Ovary (tissue), 9 donors: Measurements from ENCODE around the gene VDAC2. TPM values are rescaled to one million over a fixed set of nuclear protein-coding genes. Genes with fewer than 3 reads are reported as not detected.

Source experiments
- DNase-seq, 5 donors: peaks; one replicate each; pipeline ENCODE4 v3.0.0-alpha.2; 2019 to 2020
- H3K27ac ChIP-seq, 2 donors: fragments of 200-600 bp; one replicate each; pipeline versions ENCODE4 v1.5.1 to v1.8.0; 2019 to 2022
- H3K27me3 ChIP-seq: fragments of 200-600 bp; one replicate; pipeline ENCODE4 v1.8.0; 2022
- H3K36me3 ChIP-seq: fragments of 200-600 bp; sonication (generic); one replicate; pipeline ENCODE4 v1.5.1; 2019
- H3K4me1 ChIP-seq: one replicate; pipeline ENCODE4 v1.8.1; 2013; ENCODE audit warnings: mild to moderate bottlenecking, moderate library complexity; ENCODE audit not compliant: insufficient read depth
- H3K4me3 ChIP-seq: fragments of 200-600 bp; sonication (generic); one replicate; pipeline ENCODE4 v1.5.1; 2017
- H3K9me3 ChIP-seq, 2 donors: fragments of 200-600 bp in 1 of 2; sonication (generic) in 1 of 2; one replicate each; pipeline versions ENCODE4 v1.5.1 to v1.8.1; 2013 to 2019; ENCODE audit warnings: mild to moderate bottlenecking in 1 of 2, moderate library complexity in 1 of 2
- EP300 ChIP-seq: sonication (generic); formaldehyde crosslinking; IDR thresholded peaks from one replicate; pipeline ENCODE4 v1.6.1; 2017; ENCODE audit warnings: antibody characterized with exemption
- POLR2A ChIP-seq: fragments of 450-650 bp; IDR thresholded peaks from one replicate; pipeline ENCODE4 v1.6.1; 2017; ENCODE audit warnings: antibody characterized with exemption, mild to moderate bottlenecking, moderate library complexity
- WGBS, 3 donors: extraction: QIAGEN DNeasy Blood & Tissue Kit in 1 of 3; methylation state at CpG; one replicate each; pipeline versions ENCODE4 v1.1.5 to v1.1.7; 2013 to 2017; 5-methylcytosine and 5-hydroxymethylcytosine counted together
- intact Hi-C, 4 donors: fragments of 100-400 bp; cut with DNase I; formaldehyde crosslinking; loops; one replicate each; pipeline versions ENCODE4 v1.11.0 to v1.15.1; 2022 to 2023
- polyA plus RNA-seq, 2 donors: library from polyadenylated mRNA; stranded (reverse); fragments of 200-250 nt in 1 of 2; fragments of 350-450 nt in 1 of 2; fragmentation: Illumina TruSeq in 1 of 2; extraction: RNeasy Lipid Tissue Mini Kit (QIAGEN cat#74804) in 1 of 2; gene quantifications; one replicate each; pipeline ENCODE4 v1.2.3, GENCODE V29; 2013 to 2014
- total RNA-seq, 7 donors: library from RNA; depleted of rRNA in 2 of 7; stranded (reverse); fragments of >200 nt in 2 of 7; fragmentation: NEBNext Ultra II Directional in 3 of 7; extraction: Animal tissue kit (Norgen Biotek cat#: 25700) in 3 of 7; gene quantifications; one replicate each; pipeline versions ENCODE4 v1.1.0 to v1.2.4, GENCODE V29; 2016 to 2023
- TF ChIP-seq, protein P1 (sequence below), 3 donors: fragments of 450-650 bp in 2 of 3; fragments of 200-600 bp in 1 of 3; IDR thresholded peaks; one replicate each; pipeline versions ENCODE4 v1.5.1 to v1.8.0; 2016 to 2022; ENCODE audit warnings: antibody characterized with exemption in 3 of 3, mild to moderate bottlenecking in 1 of 3
- donor health status: DM: no; HTN: no; CAD: no; lungs with moderate emphysema.
- donor health status: DM: no; HTN: no; CAD: no.
- donor health status: Bipolar disorder and iron deficiency.
- donor health status: DM: yes; HTN: yes; CAD: no.
- donor health status: DM: no; HTN: no; CAD: no.
- donor health status: DM: yes; HTN: yes; CAD: no.

Gene VDAC2
- total and polyA plus RNA-seq, 9 donors: 106 to 252 (median 141) TPM

DNA sequence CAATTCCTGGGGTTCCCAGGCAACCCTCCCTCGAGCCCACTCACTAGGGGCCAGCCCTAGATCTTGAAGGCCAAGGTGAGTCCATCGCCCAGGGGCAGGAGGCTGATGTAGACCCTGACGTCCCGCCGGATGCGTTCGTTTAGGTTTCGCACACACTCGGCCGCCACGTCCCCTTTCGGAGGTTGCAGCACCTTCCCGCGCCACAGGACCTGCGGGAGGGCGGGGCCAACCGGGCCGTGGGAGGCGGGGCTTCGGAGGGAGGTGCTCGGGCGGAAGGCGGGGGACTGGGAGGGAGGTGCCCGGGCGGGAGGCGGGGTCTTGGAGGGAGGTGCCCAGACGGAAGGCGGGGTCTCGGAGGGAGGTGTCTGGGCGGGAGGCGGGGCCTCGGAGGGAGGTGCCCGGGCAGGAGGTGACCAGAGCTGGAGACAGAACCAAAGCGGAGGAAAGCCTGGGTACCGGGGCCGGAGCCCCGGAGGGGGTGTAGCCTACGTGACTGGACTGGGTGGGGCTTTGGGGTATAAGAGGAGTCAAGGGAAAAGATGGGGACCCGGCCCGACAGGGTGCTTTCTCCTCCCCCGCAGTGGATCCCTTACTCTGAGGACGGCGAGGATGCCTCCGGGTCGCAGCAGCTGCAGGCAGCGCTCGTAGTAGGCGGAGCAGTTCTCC lies 23.6 kb downstream of the VDAC2 start:
- H3K4me3 ChIP-seq: peak overlapping the region; percentile 83
- peaks cover 1% of the 10 kb centered on the region for H3K4me1 ChIP-seq
- no peaks in the 10 kb centered on the region for H3K36me3 ChIP-seq
- H3K27ac ChIP-seq: peak overlapping the region; percentile 59 to 75
- no peaks in the 10 kb centered on the region for H3K9me3 ChIP-seq
- no peak for TF ChIP-seq POLR2A
- TF ChIP-seq, protein P1, sequence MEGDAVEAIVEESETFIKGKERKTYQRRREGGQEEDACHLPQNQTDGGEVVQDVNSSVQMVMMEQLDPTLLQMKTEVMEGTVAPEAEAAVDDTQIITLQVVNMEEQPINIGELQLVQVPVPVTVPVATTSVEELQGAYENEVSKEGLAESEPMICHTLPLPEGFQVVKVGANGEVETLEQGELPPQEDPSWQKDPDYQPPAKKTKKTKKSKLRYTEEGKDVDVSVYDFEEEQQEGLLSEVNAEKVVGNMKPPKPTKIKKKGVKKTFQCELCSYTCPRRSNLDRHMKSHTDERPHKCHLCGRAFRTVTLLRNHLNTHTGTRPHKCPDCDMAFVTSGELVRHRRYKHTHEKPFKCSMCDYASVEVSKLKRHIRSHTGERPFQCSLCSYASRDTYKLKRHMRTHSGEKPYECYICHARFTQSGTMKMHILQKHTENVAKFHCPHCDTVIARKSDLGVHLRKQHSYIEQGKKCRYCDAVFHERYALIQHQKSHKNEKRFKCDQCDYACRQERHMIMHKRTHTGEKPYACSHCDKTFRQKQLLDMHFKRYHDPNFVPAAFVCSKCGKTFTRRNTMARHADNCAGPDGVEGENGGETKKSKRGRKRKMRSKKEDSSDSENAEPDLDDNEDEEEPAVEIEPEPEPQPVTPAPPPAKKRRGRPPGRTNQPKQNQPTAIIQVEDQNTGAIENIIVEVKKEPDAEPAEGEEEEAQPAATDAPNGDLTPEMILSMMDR (IDR thresholded peaks at IDR 0.05): no peak
- no peak for TF ChIP-seq EP300
- peak; percentile 92 to 95 (median 94) for DNase-seq
- intact Hi-C loops: loop anchor here (5.0 to 10.0 kb wide), 5 partner anchors 47 to 989 kb away; partner anchors contain the start of gene SAMD8 (in 2 of the 4)
- H3K27me3 ChIP-seq: no peaks in the 10 kb centered on the region
- WGBS, 3 donors: 5 to 9% (median 7%) methylated on average over 41 to 48 of the region's 48 CpGs

DNA sequence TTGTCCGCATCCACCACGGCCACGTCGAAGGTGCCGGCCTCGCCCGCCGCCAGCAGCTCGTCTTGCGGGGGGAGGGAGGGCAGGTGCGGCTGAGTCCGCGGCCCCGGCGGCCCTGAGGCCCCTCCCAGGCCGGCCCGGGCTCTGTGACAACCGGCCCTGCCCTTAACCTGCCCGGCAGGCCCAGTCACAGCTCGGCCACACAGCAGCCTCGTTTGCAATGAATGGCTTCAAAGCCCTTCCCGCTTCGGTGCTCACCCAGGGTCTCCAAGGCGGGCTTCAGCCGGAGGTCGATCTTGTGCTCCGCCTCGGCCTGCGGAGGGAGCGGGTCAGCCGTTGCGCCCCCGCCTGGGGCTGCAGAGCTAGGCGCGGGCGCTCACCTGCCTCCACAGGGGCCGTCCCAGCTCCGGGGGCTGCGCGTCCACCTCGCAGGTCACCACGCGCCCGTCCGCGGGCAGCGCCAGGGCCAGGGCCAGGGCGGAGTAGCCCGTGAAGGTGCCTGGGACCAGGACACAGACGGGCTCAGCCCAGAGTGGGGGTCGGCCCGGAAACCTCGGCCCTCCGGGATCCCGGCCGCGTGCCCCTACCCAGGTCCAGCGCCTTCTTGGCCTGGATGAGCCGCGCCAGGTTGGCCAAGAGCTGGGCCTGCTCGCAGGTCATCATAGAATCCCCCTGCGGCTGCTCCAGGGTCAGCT lies 24.2 kb downstream of the VDAC2 start:
- peak overlapping the region; percentile 59 to 75 for H3K27ac ChIP-seq
- no peak for TF ChIP-seq EP300
- no peak for TF ChIP-seq POLR2A
- TF ChIP-seq, protein P1 (IDR thresholded peaks at IDR 0.05): peak in 1 of 3 donors; percentile 9
- H3K9me3 ChIP-seq: no peaks in the 10 kb centered on the region
- H3K4me3 ChIP-seq: peak overlapping the region; percentile 83
- 0 to 1% (median 1%) methylated on average over 39 to 62 of the region's 62 CpGs for WGBS, 3 donors
- peaks cover 1% of the 10 kb centered on the region for H3K4me1 ChIP-seq
- peak in 3 of 5 donors; percentile 38 to 72 (median 64) for DNase-seq
- no peaks in the 10 kb centered on the region for H3K27me3 ChIP-seq
- H3K36me3 ChIP-seq: no peaks in the 10 kb centered on the region
- intact Hi-C loops: loop anchor here (5.0 to 10.0 kb wide), 7 partner anchors 48 to 993 kb away; partner anchors contain the start of gene SAMD8 (in 3 of the 4)

DNA sequence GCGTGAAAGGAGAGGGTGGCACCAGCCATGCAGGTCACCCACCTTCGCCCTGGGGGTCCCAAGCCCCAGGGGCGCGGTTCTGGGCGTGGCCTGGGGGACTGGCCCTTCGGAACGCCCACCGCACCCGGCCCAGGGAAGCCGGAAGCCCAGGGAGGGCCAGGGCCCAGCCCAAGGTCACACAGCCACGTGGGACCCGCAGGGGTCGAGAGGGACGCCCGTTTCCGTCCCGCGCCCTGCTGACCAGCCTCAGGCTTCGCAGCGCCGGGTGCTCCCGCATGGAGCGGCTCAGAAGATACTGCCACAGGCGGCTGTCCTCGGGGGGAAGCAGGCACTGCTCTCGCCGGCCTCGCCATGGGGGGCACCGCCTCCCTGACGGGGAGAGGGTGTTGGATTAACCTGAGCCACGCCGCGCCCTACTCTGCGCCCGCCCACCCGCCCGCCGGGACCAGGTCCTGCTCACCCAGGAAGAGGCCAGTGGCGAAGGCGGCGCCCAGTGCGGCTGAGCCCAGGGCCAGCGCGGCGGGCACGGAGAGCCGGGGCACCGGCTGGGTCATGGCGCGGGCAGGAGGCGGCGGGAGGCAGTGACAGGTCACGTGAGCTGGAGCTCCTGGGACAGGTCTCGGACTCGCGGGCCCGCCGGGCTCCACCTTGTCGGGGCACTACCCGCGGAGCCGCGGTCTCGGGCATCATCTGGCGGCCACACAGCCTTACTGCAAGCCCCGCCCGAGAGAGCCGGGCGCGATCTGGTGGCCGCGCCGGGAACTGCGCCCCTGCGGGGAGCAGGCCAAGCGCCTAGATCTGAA lies 25.0 kb downstream of the VDAC2 start, which contains the start of gene COMTD1:
TSS of gene COMTD1 (minus strand) at position 583 of the 803 bp plus-strand sequence. CDS start at position 554, 29 bp downstream.
- no peaks in the 10 kb centered on the region for H3K27me3 ChIP-seq
- 0% methylated on average over 44 to 76 of the region's 76 CpGs for WGBS, 3 donors
- peaks cover 1% of the 10 kb centered on the region for H3K4me1 ChIP-seq
- no peaks in the 10 kb centered on the region for H3K36me3 ChIP-seq
- H3K27ac ChIP-seq: peak within 1 kb of the TSS; percentile 59 to 75
- intact Hi-C loops: loop anchor here (5.0 to 10.0 kb wide), 5 partner anchors 51 to 993 kb away; partner anchors contain the start of gene SAMD8 (in 1 of the 4)
- H3K9me3 ChIP-seq: no peaks in the 10 kb centered on the region
- peak; percentile 91 to 95 (median 93) for DNase-seq
- TF ChIP-seq POLR2A (peak; percentile 35), EP300 (no peak)
- TF ChIP-seq, protein P1 (IDR thresholded peaks at IDR 0.05): peak; percentile 100
- H3K4me3 ChIP-seq: peak within 1 kb of the TSS; percentile 83
